GM19043 (cell line): Measurements from ENCODE around the gene KLF4.

Source experiments
- ATAC-seq: cut with Tn5 transposase; IDR thresholded peaks from one replicate; pipeline ENCODE4 v1.9.1; 2021; ENCODE audit warnings: low read depth; ENCODE audit not compliant: unreplicated experiment

Gene KLF4

DNA sequence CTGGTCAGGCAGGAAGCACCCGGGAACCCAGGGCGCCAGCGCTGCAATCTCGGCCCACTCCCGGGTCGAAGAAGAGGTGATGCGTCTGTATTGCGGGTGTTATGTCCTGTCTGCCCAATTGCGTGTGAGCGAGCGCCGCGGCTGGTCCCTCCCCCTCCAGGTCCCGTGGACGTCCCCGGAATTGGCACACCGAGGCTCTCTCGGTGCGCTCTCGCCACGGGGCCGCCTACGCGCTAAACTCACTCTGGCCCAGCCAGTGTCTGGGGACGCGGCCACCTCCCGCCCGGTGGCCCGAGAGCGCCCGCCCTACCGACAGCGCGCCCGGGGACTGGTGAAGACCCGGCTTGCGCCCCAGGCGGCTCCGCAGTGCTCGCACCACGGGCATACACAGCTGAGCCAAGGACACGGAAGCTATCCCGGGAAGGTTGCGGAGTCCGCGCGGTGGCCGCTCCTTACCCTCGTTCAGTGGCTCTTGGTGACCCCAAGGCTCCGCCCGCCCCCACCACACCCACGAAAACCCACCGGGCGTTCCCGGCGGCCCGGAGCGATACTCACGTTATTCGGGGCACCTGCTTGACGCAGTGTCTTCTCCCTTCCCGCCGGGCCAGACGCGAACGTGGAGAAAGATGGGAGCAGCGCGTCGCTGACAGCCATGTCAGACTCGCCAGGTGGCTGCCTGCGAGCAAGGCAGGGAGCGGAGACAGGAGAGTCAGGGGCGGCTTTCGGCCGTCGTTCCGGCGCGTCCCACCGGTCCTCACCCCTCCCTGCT, 1.0 kb downstream of the KLF4 start:
- ATAC-seq, result no peak

DNA sequence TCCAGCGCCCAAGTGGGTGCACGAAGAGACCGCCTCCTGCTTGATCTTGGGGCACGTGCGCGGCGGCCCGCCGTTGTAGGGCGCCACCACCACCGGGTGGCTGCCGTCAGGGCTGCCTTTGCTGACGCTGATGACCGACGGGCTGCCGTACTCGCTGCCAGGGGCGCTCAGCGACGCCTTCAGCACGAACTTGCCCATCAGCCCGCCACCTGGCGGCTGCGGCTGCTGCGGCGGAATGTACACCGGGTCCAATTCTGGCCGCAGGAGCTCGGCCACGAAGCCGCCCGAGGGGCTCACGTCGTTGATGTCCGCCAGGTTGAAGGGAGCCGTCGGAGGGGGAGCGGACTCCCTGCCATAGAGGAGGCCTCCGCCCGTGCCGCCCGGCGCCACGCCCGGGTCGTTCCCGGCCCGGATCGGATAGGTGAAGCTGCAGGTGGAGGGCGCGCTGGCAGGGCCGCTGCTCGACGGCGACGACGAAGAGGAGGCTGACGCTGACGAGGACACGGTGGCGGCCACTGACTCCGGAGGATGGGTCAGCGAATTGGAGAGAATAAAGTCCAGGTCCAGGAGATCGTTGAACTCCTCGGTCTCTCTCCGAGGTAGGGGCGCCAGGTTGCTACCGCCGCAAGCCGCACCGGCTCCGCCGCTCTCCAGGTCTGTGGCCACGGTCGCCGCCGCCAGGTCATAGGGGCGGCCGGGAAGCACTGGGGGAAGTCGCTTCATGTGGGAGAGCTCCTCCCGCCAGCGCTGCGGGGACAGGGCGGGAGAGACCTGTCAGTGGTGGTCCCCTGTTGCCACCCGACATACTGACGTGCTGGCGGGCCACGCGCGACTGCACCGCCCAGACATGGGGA, 1.8 kb downstream of the KLF4 start:
- no peak for ATAC-seq

- ATAC-seq, result no peak
Measured at GRCh38 chr9:107486674-107487520, 2.7 kb downstream of the KLF4 start.

DNA sequence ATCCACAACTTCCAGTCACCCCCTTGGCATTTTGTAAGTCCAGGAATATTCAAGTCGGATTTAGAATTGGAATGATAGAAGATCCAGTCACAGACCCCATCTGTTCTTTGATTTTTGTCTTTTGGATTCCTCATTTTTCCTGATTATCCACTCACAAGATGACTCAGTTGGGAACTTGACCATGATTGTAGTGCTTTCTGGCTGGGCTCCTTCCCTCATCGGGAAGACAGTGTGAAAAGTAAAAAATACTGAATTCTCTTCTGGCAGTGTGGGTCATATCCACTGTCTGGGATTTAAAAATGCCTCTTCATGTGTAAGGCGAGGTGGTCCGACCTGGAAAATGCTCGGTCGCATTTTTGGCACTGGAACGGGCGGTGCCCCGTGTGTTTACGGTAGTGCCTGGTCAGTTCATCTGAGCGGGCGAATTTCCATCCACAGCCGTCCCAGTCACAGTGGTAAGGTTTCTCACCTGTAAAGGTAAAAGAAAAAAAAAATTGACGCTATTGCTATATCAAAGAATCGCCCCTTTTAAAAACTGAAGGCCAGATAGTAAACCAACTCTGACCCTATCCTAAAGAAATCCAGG, 4.0 kb downstream of the KLF4 start:
- ATAC-seq, result no peak

GRCh38 chr9:107484117-107484723, 5.3 kb downstream of the KLF4 start:
- ATAC-seq, result no peak

- ATAC-seq, result no peak
Measured at GRCh38 chr9:107483666-107484065, 5.9 kb downstream of the KLF4 start.

- ATAC-seq, result no peak
Measured at GRCh38 chr9:107481035-107481434, 8.5 kb downstream of the KLF4 start.

GRCh38 chr9:107480386-107480789, 9.2 kb downstream of the KLF4 start:
- ATAC-seq, result no peak

DNA sequence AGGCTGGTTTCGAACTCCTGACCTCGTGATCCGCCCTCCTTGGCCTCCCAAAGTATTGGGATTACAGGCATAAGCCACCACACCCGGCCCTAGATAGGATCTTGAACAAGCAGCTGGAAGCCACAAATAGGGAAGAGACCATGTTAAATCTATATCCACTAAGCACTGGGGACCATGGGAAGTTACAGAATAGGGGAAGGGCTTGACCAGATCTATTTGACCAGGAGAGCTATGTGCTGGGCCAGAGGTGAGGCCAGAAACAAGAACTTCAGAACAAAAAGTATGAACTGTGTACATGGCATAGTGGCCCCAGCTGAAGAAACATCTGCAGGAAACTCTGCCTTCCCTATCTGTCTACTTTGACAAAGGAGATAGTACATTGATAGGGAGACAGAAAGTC, 10.8 kb downstream of the KLF4 start:
- ATAC-seq, result no peak

DNA sequence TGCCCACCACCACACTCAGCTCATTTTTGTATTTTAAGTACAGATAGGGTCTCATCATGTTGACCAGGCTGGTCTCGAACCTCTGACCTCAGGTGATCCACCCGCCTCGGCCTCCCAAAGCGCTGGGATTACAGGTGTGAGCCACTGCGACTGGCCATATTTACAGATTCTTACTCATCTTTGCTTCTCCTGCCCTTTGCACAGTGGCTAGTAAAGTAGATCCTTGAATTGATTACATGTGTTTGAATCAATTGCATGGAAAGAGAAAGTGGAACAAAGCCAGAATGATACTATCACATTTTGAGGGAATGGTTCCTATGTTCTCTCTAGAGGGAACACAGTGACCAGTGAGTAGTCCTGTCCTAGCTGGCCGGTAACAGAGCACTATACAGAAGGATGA, 15.4 kb downstream of the KLF4 start:
- no peak for ATAC-seq

GRCh38 chr9:107472581-107473340, 16.8 kb downstream of the KLF4 start:
- no peak for ATAC-seq

DNA sequence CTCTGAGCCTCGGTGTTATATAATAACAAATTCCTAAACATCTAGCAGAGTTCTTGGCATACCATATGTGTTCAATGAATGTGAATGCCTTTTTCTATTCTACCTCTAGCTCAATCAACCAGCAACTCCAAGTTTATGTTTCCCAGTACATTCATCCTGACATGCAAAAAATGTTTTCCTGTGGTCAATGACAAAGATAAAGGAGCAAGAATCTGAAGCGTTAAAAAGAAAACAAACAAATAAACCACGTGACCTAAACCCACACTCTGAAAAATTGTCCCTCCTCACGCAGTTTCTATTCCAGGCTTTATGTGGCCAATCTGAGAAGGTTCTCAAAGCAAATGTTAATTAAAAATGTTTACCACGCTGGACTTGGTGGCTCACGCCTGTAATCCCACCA, 18.0 kb downstream of the KLF4 start:
- no peak for ATAC-seq

- ATAC-seq, result no peak
Measured at GRCh38 chr9:107467416-107467815, 22.2 kb downstream of the KLF4 start.

- ATAC-seq, result no peak
Measured at GRCh38 chr9:107466826-107467225, 22.7 kb downstream of the KLF4 start.

DNA sequence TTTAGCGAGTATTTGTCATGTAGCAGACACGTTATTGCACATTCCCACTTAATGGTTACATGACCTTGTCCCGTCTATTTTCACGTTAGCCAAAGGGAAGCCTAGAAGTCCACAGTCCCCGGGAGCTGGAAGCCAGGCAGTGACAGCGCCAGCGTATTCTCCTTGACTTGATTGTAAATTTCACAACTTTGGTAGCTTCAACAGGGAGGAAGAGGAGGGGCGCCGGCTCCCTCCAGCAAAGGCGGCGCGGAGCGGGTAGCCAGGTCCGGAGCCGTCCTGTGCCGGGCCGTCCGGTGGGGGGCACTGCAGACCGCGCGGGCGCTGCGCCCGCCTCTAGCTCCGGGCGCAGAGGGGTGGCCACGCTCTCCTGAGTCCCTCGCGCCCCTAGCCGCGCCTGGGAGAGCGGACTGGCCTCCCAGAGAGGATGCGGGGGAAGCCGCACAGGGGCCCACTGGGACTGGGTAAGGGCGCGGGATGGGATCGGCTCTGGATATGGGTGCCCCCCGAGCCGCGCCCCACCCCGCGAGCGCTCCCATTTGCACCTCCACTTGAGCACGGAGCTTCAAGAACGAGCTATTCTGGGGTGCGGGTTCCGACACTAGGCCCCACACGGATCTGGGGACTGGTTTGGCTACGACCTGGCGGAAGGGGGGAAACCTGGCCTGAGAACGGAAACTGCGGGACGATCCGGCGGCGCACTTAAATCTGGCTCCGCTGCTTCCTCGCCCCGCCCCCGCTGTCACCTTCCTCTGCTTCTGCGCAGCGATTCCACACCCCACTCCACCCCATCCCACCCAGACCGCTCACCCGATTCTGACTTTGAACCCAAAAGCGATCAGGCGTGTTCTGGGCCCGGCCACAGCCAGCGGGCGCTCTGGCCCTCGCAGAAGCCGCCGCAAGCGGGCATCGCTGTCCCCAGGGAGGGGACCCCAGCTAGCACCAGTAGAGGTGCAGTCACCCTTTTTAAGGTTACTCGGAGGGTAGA, 23.8 kb downstream of the KLF4 start:
- ATAC-seq, result no peak

DNA sequence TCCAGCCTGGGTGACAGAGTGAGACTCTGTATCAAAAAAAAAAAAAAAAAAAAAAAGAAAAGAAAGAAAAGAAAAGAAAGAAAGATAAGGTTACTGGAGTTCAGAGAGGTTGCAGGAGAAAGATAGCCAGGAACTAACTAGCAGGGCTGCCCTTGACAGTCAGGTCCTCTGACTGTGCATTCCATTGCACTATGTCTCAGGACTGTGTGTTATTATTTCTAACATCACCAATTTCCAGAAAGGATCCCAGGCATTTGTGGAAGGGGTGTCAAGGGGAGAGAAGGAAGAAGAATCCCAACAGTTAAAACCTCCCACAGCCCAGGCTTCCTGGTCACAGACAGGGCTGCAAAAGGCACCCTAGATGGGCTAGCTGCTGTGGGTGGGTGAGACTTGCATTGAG, 25.1 kb downstream of the KLF4 start:
- no peak for ATAC-seq

DNA sequence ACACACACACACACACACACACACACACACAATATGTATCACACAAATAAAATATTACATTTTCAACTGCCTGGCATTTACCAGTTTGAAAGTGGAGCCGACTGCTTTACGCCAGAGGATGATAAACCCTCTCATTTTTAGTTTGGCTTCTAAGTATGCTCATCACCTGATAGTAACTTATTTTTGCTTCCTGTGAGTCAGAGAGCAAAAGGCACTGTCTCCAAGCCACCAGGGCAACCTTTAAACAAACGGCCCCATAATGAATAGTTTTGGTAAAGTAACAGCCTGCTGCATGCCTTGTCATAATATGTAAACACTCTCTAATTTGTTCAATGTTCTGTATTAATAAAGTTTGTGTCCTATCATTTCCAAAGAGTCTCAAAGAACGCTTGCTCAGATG, 26.9 kb downstream of the KLF4 start:
- ATAC-seq, result no peak
